ENCODE data around the gene RGS6.

The RGS6 gene

GRCh38 chr14:72314808-72315435, 382.7 kb downstream of the RGS6 start:
- DNase-seq (ENCODE audit: low spot score), result no peak

GRCh38 chr14:72315714-72316113, 383.5 kb downstream of the RGS6 start:
- no peak for DNase-seq (ENCODE audit: low spot score)

GRCh38 chr14:72318648-72319047, 386.4 kb downstream of the RGS6 start:
- no peak for DNase-seq (ENCODE audit: low spot score)

- no peak for DNase-seq (ENCODE audit: low spot score)
Measured at GRCh38 chr14:72332046-72332445, 399.8 kb downstream of the RGS6 start.

- DNase-seq (ENCODE audit: low spot score), result no peak
Measured at GRCh38 chr14:72332871-72333270, 400.6 kb downstream of the RGS6 start.

- no peak for DNase-seq (ENCODE audit: low spot score)
Measured at GRCh38 chr14:72333357-72333756, 401.1 kb downstream of the RGS6 start.

GRCh38 chr14:72336311-72336980, 404.2 kb downstream of the RGS6 start:
- no peak for DNase-seq (ENCODE audit: low spot score)

GRCh38 chr14:72341237-72341636, 409.0 kb downstream of the RGS6 start:
- DNase-seq (ENCODE audit: low spot score), result no peak

- DNase-seq (ENCODE audit: low spot score), result no peak
Measured at GRCh38 chr14:72341686-72342085, 409.5 kb downstream of the RGS6 start.

- DNase-seq (ENCODE audit: low spot score), result no peak
Measured at GRCh38 chr14:72347118-72347517, 414.9 kb downstream of the RGS6 start.

GRCh38 chr14:72350215-72350614, 418.0 kb downstream of the RGS6 start:
- no peak for DNase-seq (ENCODE audit: low spot score)

GRCh38 chr14:72352012-72352411, 419.8 kb downstream of the RGS6 start:
- DNase-seq (ENCODE audit: low spot score), result no peak

- DNase-seq (ENCODE audit: low spot score), result no peak
Measured at GRCh38 chr14:72366619-72367018, 434.4 kb downstream of the RGS6 start.

GRCh38 chr14:72369106-72369505, 436.9 kb downstream of the RGS6 start:
- DNase-seq (ENCODE audit: low spot score), result no peak

GRCh38 chr14:72377016-72377415, 444.8 kb downstream of the RGS6 start:
- no peak for DNase-seq (ENCODE audit: low spot score)

- no peak for DNase-seq (ENCODE audit: low spot score)
Measured at GRCh38 chr14:72380456-72380855, 448.2 kb downstream of the RGS6 start.

- no peak for DNase-seq (ENCODE audit: low spot score)
Measured at GRCh38 chr14:72383865-72384264, 451.6 kb downstream of the RGS6 start.

- no peak for DNase-seq (ENCODE audit: low spot score)
Measured at GRCh38 chr14:72387726-72388125, 455.5 kb downstream of the RGS6 start.

- no peak for DNase-seq (ENCODE audit: low spot score)
Measured at GRCh38 chr14:72389200-72389599, 457.0 kb downstream of the RGS6 start.

- DNase-seq (ENCODE audit: low spot score), result no peak
Measured at GRCh38 chr14:72401101-72401625, 468.9 kb downstream of the RGS6 start.

- DNase-seq (ENCODE audit: low spot score), result no peak
Measured at GRCh38 chr14:72401632-72402376, 469.6 kb downstream of the RGS6 start.

GRCh38 chr14:72402377-72402772, 470.1 kb downstream of the RGS6 start:
- DNase-seq (ENCODE audit: low spot score), result no peak

All from left forelimb (tissue), 1 donor.